Ecto neural progenitor cell (in vitro differentiated cells): ENCODE results near the gene NHLRC2.

Experiments
- DNase-seq: peaks from one replicate; pipeline ENCODE4 v3.0.0-alpha.2; 2018; ENCODE audit warnings: low spot score

Gene NHLRC2

GRCh38 chr10:113911839-113912238 is 57.4 kb downstream of the NHLRC2 start:
- no peak for DNase-seq

- DNase-seq, result no peak
These were observed 58.1 kb downstream of the NHLRC2 start for GRCh38 chr10:113912582-113912981.

DNA sequence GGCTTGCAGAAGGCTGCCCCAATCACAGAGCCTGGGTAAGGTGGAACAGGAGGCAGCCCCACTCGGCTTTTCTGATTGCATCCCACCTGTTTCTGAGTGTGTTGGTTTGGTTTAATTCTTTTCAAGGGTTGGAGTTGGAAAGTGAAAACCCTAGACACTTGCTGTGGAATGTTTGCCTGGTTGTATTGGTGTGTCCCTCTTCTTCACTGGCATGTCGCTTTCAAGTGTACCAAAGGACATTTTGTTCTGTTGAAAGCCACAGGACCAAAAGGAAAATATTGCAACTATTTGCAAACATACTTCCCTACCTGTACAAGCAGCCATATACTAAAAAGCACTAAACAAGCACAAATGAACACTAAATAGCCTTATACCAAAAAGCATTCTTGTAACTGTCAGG is 60.5 kb downstream of the NHLRC2 start:
- no peak for DNase-seq

DNA sequence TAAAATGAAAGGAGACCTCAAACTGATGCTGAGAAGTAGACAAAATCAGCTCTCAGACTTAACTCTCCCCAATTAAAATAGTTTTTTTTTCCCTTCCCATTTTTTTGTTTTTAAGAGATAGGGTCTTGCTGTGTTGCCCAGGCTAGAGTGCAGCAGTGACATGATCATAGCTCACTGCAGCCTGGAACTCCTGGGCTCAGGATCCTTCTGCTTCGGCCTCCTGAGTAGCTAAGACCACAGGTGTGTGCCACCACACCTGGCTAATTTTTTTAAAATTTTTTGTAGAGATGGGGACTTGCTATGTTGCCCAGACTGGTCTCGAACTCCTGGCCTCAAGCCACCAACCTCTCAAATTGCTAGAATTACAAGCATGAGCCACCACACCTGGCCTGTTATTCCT is 61.1 kb downstream of the NHLRC2 start:
- no peak for DNase-seq

GRCh38 chr10:113916053-113916452 is 61.6 kb downstream of the NHLRC2 start:
- DNase-seq, result no peak

GRCh38 chr10:113917636-113918035 is 63.2 kb downstream of the NHLRC2 start:
- no peak for DNase-seq

DNA sequence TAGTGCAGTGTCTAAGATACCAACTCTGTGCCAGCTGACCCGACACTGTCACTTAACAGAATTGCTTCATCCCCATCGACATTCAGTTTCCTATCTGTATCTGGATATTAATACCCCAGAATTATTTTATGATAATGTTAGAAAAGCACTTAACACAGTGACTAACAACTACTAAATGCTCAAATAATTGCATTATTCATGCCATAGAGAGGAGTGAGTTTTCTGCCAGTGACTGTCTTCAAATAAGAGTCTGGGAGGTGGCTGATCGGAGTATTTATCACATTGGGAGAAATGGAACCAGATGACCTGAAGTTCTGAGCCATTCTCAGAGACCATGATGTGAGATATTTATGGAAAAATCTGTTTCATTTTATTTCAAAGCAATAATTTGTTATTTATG is 65.7 kb downstream of the NHLRC2 start:
- no peak for DNase-seq

GRCh38 chr10:113920875-113921274 is 66.4 kb downstream of the NHLRC2 start:
- no peak for DNase-seq

DNA sequence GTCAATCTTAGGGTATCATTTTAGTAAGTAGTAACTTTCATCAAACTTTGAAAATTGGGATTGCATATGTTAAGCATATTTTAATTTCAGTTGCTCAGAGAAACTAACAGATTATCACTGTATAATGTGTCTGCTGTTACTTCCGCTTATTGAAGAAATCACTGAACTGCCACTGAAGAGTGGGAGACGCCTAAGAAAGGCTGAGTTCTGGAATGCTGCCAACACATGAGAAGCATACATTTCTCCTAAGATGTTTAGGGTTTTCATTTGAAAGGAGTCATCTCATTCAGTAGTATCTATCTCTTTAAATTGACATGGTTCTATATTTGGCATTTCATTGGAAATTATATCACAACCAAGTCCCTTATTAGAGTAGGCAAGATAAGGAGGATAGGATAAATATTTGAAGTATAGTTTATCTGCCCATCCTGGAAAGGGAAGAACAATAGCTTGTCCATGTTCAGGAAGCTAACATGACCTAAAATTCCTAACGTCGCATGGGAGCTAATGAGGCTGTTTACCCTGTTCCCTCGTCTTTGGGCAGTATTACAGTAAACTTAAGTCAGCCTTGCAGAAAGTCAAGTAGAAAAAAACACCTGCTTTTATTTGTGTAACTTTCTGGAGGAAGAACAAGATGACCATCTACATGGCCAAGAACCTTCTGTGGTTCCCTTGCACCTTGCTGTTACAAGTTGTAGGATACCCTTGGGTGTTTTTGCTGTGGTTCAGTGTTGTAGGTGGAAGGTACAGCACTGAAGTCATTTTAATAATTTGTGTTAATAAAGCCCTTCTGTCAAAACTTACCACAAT is 67.3 kb downstream of the NHLRC2 start:
- DNase-seq, result no peak

DNA sequence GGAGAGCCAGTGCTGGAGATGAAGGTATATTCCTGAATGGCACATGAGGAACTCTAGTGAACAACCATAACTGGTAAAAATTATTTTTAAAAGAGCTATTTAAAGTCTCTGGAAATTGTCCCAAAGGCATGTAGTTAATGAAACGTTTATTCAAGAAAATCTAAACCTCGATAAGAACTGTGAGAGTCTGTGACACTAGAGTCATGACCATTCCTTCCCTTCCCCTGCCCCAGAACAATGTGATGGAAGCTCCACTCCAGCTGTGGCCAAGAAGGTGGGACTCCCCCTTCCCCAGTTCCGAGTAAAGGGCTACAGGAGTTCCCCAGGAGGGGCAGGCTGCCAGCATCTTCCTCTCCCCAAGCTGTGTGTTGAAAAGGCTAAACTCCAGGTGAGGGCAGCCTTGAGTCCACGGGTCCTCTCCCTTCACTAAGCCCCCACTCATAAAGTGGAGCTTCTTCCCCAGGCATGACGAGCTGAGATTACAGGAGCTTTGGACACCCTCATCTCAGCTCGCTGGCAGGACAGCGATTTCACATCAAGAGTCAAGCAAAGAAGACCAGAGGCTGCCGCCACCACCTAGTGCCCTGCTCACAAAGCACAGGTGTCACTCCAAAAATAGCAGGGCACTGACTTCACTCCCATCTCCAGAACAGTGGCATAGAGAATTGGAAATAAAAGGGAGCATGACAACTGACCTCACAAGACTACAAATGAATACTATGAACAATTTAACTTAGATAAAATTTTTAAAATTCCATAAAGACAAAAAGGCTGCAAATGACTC is 68.5 kb downstream of the NHLRC2 start:
- no peak for DNase-seq

DNA sequence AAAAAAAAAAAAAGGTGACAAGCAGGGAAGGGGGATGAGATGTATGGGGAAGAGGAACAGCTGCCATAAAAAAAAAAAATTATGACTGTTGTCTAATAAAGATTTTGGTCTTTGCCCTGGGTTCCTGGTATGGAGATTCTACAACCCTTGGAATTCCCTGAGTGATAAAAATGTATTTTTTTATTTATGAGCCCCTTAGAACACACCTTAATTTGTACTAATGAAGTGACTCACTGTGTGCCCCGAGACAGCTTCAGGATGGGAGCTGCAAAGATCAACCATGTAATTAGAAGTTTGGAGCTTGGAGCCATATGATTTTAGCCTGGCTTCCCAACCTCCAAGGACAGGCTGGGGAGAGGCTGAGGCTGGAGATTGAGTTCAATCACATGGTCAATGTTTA is 69.7 kb downstream of the NHLRC2 start:
- DNase-seq, result no peak

DNA sequence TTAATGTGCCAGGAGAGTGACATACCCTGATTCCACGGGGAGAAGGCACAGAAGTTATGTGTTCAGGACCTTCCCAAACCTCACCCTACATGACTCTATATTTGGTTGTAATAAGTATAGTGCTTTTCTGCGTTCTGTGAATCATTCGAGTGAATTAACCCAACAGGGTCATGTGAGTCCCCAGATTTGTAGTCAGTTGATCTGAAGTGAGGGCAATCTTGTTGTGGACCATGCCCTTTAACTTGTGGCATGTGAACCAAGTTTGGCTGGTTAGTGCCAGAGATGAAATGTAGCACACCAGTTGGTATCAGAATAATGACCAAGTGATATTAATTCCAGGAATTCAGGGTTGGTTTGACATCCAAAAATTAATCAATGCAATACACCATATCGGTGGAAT is 70.2 kb downstream of the NHLRC2 start:
- DNase-seq, result no peak

GRCh38 chr10:113927440-113927839 is 73.0 kb downstream of the NHLRC2 start:
- no peak for DNase-seq

GRCh38 chr10:113928830-113929229 is 74.4 kb downstream of the NHLRC2 start:
- DNase-seq, result no peak

DNA sequence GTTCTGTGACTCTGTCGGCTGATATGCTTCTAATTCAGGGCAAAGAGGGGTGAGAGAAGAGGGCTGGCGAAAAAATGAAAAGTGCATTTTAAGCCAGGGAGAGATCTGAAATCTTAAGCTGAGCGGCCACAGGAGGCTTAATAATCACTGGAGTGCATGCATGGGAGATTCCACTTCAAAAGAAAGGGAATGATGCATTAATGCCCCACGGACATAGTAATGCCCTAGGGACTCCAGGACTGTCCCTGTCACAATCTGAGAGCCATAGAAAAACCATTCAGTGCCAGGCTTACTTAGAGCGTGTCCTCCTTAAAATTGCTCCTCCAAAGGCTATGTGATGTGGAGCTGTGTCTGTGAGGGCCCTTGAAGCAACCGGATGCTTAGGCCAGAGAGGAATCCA is 75.1 kb downstream of the NHLRC2 start:
- DNase-seq, result no peak

- no peak for DNase-seq
These were observed 76.1 kb downstream of the NHLRC2 start for GRCh38 chr10:113930482-113931057.

GRCh38 chr10:113932854-113933253 is 78.4 kb downstream of the NHLRC2 start:
- no peak for DNase-seq

DNA sequence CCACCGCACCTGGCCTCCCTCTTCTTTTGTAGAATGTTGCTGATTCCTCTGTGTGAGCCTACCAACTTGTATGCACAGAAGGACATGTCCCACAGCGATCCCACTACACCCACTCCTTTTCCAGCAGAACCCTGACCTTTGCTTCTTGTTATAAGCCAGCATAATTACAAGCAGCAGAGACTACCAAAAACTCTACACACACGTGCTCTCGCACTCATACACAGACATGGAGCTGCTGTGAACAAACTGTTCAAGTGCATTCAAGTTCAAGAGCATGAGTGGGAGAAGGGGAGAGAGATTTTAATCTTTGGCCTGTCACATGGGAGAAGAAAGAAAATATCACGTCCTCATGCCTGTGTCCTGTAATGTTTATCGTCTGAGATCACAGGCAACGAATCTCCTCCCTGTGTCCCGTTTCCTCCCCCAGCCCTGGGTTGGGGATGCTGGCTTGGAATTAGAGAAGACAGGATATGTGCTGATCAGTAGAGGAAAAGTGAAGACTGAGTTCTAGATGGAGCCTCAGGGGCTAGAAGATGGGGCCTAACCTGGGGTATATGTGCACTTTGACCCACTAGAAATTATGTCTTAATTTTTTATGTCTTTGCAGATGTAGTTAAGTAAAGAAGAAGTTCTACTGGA is 79.6 kb downstream of the NHLRC2 start:
- no peak for DNase-seq

DNA sequence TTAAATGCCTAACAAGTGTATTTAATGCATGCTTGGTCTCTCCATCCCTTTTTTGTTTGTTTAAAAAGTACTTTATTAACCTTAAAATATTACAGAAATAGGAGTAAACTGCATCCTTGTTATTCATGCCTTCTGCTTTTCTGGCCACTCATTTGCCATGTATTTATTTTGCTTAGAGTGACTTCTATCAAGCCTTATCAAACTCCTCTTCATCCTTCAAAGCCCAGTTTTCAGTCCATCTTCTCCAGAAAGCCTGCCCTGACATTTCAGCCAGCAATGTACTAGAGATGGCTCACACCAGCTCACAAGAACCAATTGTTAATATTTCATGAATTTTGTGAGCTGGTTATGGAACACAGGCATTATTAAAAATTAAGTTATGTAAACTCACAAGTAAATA is 82.8 kb downstream of the NHLRC2 start:
- DNase-seq, result no peak

DNA sequence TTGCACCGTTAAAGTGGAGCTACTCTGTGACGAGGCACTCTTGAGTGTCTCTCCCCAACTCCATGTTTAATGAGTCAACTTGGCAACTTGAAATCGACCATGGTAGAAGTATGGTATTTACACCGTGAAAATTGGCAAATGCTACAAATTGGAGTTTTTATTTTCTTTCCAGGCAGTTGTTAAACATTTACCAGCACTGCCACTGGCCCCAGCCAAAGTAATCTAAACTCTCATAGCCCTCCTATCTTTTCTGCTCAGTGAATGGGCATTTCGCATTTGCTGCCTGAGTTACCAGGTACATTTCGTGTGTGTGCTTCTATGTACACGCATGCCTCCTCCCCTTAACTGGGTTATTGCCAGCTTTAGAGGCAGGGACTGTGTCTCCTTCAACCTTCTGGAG is 83.3 kb downstream of the NHLRC2 start:
- DNase-seq, result no peak

DNA sequence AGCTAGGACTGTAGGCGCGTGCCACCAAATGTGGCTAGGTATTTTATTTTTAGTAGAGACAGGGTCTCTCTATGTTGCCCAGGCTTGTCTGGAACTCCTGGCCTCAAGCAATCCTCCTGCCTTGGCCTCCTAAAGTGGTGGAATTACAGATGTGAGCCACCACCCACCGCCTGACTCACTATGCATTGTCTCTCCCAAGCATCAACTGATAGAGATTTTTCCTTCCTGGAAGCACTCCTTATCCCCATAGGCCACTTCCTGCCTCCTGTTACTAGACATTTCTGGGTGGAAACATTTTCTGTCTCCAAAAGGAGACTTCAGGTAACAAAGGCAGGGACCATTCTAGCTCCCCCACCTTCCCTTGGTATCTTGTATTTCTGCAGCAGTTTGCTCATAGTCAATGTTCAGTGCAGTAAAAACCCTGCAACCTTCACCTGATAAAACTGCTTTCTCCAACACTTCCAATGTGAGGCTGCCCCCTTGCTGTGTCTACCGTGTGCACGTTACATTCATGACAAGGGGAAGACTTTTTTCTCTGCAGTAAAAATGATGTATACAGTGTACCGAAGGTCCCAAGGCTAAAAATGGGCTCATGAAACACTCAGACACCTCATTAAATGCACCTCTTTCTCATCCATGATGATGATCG is 84.9 kb downstream of the NHLRC2 start:
- no peak for DNase-seq

GRCh38 chr10:113941140-113941539 is 86.7 kb downstream of the NHLRC2 start:
- no peak for DNase-seq
